Measurements from ENCODE around the gene RNF212.

DNA sequence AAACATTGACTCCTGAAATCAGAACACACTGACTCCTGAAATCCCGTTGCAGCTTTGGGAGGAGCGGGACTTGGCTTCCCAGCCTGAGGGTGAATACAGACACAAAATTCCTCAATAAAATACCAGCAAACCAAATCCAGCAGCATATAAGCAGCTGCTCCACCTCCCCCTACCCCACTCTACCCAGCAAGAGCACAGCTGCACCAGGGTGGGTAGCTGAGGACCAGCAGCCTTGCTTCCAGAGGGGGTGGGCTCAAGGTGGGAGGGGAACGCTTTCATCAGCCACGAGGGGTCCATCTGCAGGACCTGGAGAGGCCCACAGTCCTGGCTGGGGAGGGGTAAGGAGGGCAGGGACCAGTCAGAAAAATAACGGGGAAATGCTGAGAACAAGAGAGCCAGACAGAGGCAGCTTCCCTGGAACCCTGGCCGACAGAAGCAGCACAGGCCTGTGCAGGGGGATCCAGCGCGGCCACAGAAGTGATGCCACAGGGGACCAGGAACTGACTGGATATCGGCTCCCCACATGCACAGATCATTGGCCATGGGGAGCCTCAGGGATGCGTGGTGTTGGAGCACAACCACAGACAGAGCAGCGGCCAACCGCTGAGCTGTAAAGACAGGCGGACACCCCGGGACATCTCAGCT, 52.2 kb downstream of the RNF212 start:
- TF ChIP-seq CTCF (IDR thresholded peaks at IDR 0.05; ENCODE audit: low read depth, low read length) (no peak), EZH2phosphoT487 (IDR thresholded peaks at IDR 0.05; ENCODE audit: low read depth) (no peak)

Measured in OCI-LY3 (cell line).